NCI-H345 (cell line): Measurements from ENCODE around the gene RNF20.

Experiments
- DNase-seq: peaks from one replicate; lab custom pipeline; 2025; lab: John Stamatoyannopoulos, UW

The RNF20 gene

DNA sequence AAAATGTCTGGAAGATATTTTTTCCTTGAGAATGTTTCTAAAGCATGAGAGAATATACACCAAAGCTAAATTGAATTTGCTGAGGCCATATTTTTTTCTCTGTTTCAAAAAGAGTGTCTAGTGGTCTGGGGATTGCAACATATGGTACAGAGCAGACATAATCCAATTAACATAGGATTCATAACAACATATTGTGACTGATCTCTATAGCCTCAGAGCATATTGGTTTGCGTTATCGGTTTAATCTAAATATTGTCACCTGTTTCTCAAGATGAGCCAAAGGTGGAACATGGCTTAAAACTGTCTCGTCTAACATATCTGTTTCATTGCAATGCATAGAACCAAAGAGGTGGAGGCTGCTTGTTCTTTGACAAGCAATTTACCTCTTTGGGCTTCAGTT is 57.2 kb downstream of the RNF20 start:
- no peak for DNase-seq

DNA sequence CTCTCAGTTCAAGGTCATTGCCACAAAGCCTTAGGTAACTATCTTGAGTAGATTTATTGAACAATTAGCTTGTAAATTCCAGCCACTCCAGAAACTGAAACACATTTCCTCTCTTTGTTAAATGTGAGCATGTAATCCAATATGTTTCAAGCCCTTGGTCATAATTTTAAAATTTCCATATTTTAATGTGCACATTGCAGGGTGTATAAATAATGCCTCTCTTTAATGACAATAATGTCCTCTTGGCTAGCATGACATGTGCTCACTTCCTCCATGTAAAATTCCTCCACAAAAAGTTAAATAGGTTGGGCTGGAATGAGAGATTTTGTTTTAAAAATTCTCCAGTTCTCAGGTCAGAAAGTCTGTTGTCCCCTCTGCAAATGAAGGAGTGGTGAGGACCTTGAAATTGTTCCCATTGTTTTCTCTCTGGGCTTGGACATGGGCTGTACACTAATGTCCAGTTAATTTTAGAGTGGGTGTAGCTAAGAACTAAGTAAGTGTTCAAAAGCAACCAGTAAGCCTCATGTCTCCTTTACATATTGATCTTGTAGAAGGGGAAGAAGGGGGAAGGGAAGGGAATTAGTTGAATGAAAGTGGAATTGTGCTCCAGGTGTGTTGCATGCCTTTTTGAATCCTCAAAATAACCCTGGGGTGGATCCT is 58.3 kb downstream of the RNF20 start:
- no peak for DNase-seq

DNA sequence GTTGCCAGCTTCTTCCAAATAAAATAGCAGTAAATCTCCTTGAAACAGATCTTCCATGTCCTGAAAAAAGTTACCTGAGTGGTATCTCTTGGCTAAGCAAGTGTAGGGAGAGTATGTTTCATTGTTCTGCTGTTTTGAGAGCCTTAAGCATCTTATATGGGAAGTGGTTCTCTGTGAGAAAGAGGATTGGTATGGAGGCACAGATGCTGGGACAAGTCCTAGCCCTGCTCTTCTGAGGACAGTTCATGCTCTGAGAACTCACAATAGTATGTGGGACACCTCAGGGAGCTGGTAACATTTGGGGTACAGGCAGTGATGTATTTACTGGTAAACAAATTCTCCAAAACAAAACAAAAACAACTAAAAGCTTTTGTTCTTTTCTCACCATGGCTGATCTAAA is 59.1 kb downstream of the RNF20 start:
- no peak for DNase-seq

DNA sequence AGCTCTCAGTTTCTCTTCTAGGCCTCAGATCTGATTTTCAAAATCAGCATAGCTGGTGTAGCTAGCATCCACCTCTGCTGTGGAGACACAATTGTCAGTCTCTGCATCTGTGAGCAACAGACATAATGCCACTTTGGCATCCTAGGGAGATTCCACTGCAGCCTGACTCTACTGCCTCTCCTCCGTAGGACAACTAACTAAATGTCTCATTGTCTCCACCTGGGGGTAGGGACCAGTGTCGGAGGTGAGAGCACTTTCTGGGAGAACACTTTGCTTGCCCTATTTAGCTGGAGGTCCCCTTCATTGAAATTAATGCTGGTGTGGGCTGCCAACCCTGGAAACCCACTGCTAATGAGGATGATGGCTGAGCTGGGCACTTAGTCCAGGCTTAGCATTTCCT is 59.7 kb downstream of the RNF20 start:
- no peak for DNase-seq

DNA sequence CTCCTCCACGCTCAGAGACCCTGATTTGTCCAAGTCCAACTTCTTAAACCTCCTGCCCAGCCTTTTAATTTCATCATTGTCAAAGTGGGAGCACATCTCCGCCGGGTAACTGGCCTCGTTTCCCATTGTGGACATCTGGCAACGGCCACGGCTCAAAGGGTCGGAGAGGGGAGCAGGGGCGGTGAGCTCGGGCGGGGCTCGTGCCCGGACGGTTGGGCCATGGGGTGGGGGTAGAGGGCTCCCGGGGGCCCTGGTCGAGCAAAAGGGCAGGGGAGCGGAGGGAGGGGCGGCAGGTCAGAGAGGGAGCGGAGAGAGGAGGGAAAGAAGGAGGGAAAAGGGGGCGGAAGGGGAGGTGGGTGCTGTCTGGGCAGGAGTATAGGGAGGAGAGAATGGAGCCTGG is 61.1 kb downstream of the RNF20 start, which contains the start of gene PPP3R2:
Gene PPP3R2 (minus strand): TSS at position 174 of the 400 bp plus-strand sequence. CDS start 48 bp downstream, at position 126.
- no peak for DNase-seq

DNA sequence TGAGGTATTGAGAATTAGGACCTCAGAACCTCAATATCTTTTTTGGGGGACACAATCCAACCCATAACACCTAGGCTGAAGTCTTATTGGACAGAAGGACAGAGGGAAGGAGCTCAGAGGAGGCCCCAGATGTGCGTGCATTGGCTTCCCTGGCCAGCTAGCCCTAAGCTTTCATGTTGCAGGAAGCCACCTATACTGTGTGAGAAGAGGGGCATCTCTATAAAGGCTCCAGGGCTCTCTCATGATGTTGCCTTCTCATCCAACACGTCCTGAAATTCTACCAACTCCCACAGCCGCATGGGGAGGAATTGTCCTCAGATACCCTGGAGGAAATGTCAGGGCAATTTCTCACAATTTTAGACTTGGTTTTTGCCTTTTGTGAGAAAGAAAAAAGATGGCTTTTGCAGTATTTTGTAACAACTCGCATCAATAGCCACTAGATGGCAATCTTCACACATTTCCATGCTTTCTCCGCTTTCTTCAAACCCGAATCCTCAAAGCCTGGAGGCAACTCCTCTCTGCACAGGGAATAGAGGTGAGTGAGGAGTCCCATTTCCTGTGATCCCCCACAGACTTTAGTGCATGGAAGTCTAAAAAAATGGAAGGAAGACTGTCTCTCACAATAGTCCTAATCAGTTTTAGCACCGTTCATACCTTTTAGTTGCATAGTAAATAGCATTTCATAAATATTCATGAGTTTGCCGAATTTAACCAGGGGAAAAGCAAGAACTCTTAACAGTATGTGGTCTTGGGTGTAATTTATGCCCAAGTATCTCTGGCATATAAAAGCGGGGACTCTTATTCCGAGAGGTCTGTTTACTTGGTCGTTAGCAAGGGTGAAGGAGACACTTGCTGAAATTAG is 68.5 kb downstream of the RNF20 start:
- DNase-seq = peak; percentile 77

DNA sequence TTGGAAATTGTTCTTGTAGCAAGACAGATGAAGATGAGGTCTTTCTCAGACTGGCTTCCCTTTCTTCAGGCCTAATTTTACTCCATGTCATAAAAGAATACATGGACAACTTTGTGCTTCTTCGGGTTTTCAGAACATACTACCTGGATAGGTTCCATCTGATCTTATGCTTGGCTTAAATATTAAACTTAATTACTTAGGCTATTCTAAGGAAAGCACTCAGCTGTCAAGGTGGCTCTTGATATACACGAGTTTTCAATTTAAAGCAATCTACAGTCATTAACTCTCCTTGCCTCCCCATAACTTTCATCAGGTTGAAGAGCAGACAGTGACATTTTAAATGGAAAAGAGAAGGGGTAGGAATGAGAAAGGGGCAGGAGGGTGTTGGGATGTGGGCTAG is 70.6 kb downstream of the RNF20 start:
- DNase-seq = no peak

DNA sequence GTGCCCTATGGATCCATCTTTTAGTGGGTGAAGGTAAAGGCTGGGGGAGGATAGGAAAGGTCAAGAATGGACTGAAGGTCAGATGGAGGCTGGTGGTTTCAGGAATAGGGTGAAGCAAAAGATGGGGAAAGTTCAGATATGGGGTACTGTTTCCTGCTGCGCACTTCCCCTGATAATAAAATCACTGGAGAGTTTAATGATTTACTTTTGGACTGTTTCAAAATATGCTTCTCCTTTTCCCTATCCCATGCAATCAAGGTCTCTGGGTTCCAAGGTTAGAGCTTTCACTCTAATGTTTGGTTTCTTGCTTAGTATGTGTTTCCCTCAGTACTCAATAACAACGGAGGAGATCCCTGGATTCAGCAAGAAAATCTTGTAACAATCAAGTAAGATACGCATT is 71.9 kb downstream of the RNF20 start:
- DNase-seq = no peak
